NCI-H2227 (cell line): Measurements from ENCODE around the gene CYP17A1.
"Not testable (repeated sequence)": the region's sequence is repeated elsewhere in the genome, so short reads cannot be mapped to it uniquely, and the experiment has no call there.

Experiments
- DNase-seq: peaks from one replicate; lab custom pipeline; 2025; ENCODE audit not compliant: unreplicated experiment; lab: John Stamatoyannopoulos, UW

CYP17A1 gene

DNA sequence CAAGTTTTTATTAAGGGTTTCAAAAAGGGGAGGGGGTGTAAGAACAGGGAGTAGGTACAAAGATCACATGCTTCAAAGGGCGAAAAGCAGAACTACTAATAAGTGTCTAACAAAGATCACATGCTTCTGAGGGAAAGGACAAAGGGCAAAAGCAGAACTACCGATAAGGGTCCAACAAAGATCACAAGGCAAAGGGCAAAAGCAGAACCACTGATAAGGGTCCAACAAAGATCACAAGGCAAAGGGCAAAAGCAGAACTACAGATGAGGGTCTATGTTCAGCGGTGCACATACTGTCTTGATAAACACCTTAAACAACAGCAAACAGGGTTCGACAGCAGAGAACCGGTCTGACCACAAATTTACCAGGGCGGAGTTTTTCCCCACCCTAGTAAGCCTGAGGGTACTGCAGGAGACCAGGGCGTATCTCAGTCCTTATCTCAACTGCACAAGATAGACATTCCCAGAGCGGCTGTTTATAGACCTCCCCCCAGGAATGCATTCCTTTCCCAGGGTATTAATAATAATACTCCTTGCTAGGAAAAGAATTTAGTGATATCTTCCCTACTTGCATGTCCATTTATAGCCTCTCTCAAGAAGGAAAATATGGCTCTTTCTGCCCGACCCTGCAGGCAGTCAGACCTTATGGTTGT is 1.2 kb upstream of the CYP17A1 start:
- not testable (repeated sequence) for DNase-seq

DNA sequence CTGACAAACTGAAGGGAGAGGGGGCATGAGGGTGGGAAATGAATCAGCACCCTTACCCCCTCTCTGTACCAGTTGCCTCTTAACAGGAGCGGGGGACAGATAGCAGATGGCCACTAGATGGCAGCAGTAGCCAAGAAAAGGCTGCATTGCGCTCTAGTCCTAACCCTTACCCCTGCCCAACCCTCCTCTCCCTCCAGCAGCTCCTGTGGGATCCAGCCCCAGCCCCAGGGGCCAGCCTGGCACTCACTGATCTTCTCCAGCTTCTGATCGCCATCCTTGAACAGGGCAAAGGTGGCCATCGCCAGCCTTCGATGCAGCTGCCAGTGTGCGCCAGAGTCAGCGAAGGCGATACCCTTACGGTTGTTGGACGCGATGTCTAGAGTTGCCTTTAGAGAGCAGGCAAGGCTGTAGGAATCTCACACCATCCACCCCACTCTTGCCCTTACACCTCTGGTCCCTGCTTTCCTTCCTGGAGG is 2.2 kb downstream of the CYP17A1 start:
- DNase-seq: peak; percentile 73

DNA sequence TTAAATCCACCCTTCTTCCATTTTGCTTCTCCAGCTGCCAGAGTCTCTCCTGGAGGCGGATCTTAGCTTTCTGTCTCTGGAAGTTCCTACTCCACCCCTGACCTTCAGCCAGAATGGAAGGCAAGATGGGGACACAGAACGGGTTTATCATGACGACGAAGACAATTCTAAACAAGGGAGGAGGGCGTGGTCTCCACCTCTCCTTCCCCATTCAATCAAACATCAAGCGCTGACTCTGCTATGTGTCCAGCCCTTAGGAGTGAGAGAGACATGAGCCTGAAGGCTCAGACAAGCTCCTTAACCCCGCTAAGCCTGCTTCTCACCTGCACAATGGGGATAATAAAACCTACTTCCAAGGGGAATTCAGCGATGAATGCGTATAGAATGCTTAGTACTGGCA is 3.1 kb downstream of the CYP17A1 start:
- peak; percentile 32 for DNase-seq

DNA sequence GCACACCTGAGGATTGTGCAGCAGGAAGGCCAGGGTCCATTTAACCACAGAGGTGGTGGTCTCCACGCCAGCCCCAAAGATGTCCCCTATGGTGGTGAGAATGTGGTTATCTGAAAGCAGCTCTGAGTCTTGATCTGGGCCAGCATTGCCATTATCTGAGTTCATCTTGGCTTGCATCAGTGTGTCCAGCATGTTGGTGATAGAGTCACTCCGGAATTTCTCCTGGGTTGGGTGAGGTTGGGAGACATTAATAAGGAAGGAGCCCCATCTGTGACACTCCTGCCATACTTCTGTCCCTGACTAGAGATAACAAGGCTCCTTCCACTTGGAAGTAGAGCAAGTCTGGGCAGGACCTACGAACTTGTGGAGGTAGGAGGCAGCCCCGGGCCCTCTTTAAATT is 4.2 kb downstream of the CYP17A1 start:
- no peak for DNase-seq

- no peak for DNase-seq
Observed at GRCh38 chr10:102832248-102832647, 5.0 kb downstream of the CYP17A1 start.

- DNase-seq: no peak
Observed at GRCh38 chr10:102831322-102832071, 5.7 kb downstream of the CYP17A1 start.

DNA sequence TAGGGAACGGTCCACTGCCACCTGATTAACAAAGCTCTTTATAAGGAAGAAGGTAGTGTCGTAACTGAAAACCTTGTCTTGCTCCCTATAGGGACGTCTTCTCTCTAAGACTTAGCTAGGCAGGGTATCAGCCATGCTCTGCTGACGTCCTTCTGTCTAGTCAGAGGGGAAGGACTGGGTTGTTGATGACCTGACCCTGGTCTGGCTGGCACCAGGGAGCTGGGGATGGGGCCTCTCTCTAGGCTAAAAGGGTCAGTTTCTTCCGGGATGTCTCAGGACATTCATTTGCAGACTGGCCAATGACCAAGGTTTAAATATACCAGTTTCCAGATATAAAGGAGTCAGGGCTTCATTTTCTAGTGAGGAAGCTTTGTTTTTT is 9.6 kb downstream of the CYP17A1 start:
- no peak for DNase-seq

DNA sequence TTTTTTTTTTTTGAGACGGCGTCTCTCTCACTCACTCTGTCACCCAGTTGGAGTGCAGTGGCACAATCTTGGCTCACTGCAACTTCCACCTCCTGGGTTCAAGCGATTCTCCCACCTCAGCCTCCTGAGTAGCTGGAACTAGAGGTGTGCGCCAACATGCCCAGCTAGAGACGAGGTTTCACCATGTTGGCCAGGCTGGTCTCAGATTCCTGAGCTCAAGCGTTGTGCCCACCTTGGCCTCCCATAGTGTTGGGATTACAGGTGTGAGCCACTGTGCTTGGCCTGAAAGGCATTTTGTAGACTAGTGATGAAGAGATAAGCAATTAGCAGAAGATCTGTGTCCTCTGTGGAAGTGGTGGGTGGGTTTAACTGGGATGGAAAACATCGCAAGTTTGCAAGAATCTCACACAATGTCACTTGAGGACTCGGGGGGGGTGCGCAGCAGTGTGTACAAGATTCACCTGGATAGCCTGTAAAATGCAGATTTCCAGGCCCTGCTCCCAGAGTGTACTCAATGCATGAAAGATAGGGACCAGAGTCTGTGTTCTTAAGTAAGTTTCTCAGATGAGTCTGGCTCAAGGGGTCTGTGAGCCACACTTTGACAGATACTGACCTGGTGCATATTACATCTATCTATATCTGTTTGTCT is 10.9 kb downstream of the CYP17A1 start:
- DNase-seq: no peak

DNA sequence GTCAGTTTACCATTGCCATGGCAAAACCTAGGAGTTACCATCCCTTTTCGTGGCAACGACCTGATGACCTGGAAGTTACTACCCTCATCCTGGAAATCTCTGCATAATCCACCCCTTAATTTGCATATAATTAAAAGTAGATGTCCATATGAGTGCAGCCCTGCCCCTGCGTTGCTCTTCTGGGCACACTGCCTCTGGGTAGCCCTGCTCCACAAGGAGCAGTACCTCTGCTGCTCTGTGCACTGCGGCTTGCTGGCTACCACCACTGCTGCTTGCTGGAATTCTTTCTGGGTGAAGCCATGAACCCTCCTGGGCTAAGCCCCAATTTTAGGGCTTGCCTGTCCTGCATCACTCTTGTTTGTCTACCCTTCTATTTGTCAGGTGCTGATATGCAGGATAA is 12.5 kb downstream of the CYP17A1 start:
- no peak for DNase-seq

DNA sequence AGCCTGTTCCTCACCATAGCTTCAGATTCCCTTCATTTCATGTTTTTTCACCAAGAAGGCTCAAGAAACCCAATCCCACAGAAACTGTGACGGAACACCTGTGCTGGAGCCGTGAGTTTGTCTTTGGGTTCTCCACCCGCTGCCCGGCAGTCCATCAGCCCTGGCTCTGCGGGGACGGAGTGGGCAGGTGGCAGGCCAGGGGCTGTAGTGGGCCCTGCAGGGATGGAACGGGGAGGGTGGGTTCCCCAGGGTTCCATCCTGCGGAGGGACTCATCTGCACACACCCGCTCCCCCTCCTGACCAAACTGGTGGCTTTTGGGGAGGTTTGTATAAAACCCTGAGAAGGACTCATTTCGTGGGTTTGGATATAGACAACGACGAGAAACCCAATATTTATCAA is 15.0 kb downstream of the CYP17A1 start:
- no peak for DNase-seq

- DNase-seq: not testable (repeated sequence)
Observed at GRCh38 chr10:102820008-102820407, 17.2 kb downstream of the CYP17A1 start.

- DNase-seq: no peak
Observed at GRCh38 chr10:102819054-102819453, 18.2 kb downstream of the CYP17A1 start.

- no peak for DNase-seq
Observed at GRCh38 chr10:102817175-102817574, 20.0 kb downstream of the CYP17A1 start.

- DNase-seq: no peak
Observed at GRCh38 chr10:102815790-102816549, 21.2 kb downstream of the CYP17A1 start.

GRCh38 chr10:102814873-102815661 is 22.1 kb downstream of the CYP17A1 start:
- DNase-seq: no peak

GRCh38 chr10:102814453-102814871 is 22.8 kb downstream of the CYP17A1 start:
- no peak for DNase-seq

GRCh38 chr10:102813734-102814452 is 23.3 kb downstream of the CYP17A1 start:
- DNase-seq: no peak

GRCh38 chr10:102813017-102813541 is 24.1 kb downstream of the CYP17A1 start:
- DNase-seq: no peak

DNA sequence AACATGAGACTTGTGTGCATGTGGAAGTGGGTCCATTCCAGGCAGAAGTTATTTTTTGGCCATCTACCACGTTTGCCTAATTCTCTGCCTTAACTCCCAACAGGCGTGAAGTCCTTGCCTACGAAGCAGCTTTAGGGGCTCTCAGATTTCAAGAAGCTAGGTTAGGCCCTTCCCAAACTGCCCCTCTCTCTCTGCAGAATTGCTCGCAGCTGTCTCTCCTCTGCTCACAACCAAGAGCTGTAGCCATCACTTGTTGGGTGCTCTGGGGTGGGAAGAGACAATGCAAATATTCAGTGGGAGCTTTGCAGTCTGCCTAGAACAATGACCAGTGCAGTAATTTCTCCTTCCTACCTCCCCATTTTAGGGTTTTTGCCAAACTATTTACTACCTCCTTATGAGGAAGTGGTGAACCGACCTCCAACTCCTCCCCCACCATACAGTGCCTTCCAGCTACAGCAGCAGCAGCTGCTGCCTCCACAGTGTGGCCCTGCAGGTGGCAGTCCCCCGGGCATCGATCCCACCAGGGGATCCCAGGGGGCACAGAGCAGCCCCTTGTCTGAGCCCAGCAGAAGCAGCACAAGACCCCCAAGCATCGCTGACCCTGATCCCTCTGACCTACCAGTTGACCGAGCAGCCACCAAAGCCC is 24.9 kb downstream of the CYP17A1 start:
- DNase-seq: no peak
